Central memory CD8-positive, alpha-beta T cell (primary cell): ENCODE results near the gene AHCTF1.
"Not testable (repeated sequence)": the region's sequence is repeated elsewhere in the genome, so short reads cannot be mapped to it uniquely, and the experiment has no call there.

Source experiments
- ATAC-seq: fragments of 150-1000 bp; cut with Tn5 transposase; replicated peaks from 2 replicates; pipeline ENCODE4 v1.10.0; 2022; ENCODE audit warnings: mild to moderate bottlenecking, moderate FRiP score, moderate number of reproducible peaks; ENCODE audit not compliant: poor library complexity, severe bottlenecking; ENCODE audit errors: extremely low read depth
- DNase-seq, 2 donors: peaks; one replicate each; pipeline ENCODE4 v3.0.0; 2021; ENCODE audit warnings: low spot score in 2 of 2
- H3K27ac Mint-ChIP-seq: one replicate; pipeline ENCODE4 v1.8.0; 2022; ENCODE audit warnings: low read depth, mild to moderate bottlenecking, moderate library complexity, mixed read lengths
- H3K27me3 Mint-ChIP-seq: one replicate; pipeline ENCODE4 v1.8.0; 2022; ENCODE audit warnings: mixed read lengths
- H3K36me3 Mint-ChIP-seq: one replicate; pipeline ENCODE4 v1.8.0; 2022; ENCODE audit warnings: mild to moderate bottlenecking, moderate library complexity, mixed read lengths; ENCODE audit not compliant: insufficient read depth
- H3K4me1 Mint-ChIP-seq: one replicate; pipeline ENCODE4 v1.8.0; 2022; ENCODE audit warnings: mixed read lengths
- H3K4me3 Mint-ChIP-seq: one replicate; pipeline ENCODE4 v1.8.0; 2022; ENCODE audit warnings: mild to moderate bottlenecking, moderate library complexity, mixed read lengths
- H3K9me3 Mint-ChIP-seq: one replicate; pipeline ENCODE4 v1.8.0; 2022; ENCODE audit warnings: mixed read lengths

Gene AHCTF1

DNA sequence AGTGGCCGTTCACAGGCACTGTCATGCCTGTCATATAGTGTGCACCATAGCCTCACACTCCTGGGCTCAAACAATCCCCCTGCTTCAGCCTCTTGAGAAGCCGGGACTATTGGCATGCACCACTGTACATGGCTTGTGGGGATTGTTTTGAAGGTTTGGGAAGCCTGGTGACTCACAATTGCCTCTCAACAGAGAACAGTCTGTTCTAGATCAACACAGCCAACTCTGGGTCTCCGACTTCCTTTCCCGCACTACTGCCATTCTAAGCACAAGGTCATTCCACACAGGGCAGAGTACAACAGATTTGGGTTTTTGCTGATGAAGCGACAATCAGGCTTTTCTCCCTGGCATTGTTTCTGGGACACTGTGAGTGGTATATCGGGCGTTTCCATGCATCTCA, 15.5 kb upstream of the AHCTF1 start:
- DNase-seq (no peak), ATAC-seq (no peak)
- Mint-ChIP-seq H3K9me3 (no peaks in the 10 kb centered on the region), H3K27ac (no peak overlapping the region), H3K4me3 (no peak overlapping the region), H3K36me3 (no peaks in the 10 kb centered on the region), H3K4me1 (no peaks in the 10 kb centered on the region), H3K27me3 (no peaks in the 10 kb centered on the region)

DNA sequence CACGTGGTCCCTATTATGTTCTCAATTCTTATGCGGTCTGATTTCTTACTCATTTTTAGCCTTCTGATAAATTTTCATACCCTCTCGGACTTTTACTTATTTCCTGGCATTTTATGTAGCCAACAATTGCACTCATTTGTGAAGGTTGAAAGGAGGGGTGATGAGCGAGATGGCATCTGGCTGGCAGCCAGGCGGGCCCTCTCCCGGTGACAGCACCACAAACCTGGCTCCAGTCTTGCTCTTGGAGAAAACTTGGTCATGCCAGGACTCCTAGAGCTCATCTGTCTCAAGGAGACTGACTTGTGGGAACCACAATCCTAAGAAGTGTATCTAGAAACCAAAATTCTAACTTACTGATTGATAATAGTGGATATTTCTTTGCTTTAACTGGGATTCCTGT, 14.6 kb upstream of the AHCTF1 start:
- Mint-ChIP-seq H3K9me3 (no peaks in the 10 kb centered on the region), H3K4me3 (no peak overlapping the region), H3K27me3 (no peaks in the 10 kb centered on the region), H3K27ac (no peak overlapping the region), H3K36me3 (no peaks in the 10 kb centered on the region), H3K4me1 (no peaks in the 10 kb centered on the region)
- ATAC-seq (no peak), DNase-seq (no peak)

DNA sequence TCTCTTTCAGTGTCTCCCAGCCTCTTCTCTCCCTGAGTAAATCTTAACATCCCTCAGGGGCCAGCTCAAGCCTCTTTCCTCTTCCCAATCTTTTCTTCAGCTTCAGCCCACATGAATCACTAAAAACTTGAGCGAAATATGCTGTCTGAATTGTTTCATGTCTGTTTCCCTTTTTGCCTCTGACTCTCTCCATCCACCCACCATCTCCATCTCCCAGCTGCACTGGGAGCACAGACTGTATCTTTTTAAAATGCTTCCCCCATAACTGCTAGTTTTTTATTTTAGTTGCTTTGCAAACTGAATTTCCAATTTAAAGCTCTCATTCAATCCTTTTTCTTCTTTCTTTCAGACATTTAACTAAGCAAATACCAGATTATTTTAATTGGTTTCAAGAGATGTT, 3.0 kb upstream of the AHCTF1 start:
- Mint-ChIP-seq H3K4me3 (no peak overlapping the region), H3K27ac (no peak overlapping the region), H3K27me3 (no peaks in the 10 kb centered on the region), H3K36me3 (peaks cover 23% of the 10 kb centered on the region), H3K4me1 (peaks cover 23% of the 10 kb centered on the region), H3K9me3 (no peaks in the 10 kb centered on the region)
- ATAC-seq (no peak), DNase-seq (no peak)

DNA sequence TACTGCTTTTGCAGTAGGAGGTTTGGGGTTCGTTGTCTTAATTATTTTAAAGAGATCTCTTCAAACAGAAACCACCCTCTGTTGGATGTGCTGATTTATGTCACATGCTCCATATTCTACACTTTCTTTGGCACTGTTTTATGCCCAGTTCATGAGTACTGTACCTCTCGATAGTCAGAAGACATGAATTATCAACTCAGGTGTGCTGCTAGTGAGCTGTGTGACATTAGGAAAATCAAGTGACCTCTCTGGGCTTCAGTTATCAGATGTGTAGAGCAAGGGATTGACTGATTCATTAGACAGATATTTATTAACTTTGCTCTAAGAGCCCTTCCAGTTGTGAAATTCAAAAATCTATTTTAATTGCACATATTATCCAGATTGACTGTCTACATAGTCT, 2.1 kb upstream of the AHCTF1 start:
- Mint-ChIP-seq H3K36me3 (peaks cover 27% of the 10 kb centered on the region), H3K9me3 (no peaks in the 10 kb centered on the region), H3K27me3 (no peaks in the 10 kb centered on the region), H3K4me1 (peaks cover 30% of the 10 kb centered on the region), H3K4me3 (peak overlapping the region; percentile 97), H3K27ac (no peak overlapping the region)
- ATAC-seq (no peak), DNase-seq (no peak)

DNA sequence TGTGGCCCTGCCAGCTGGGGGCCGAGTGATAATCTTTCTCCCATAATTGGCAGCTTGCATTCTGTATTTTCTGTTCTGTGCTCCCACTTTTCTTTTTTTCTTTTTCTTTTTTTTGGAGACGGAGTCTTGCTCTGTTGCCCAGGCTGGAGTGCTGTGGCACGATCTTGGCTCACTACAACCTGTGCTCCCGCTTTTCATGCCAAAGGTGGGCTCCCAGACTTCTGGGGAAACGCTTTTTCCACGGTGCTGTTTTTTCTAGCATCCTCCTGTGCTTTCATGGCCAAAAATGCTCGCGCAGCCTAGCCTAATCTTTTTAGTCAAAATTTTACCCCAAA, 585 bp upstream of the AHCTF1 start:
- H3K27ac Mint-ChIP-seq: peak overlapping the region; percentile 95
- H3K4me1 Mint-ChIP-seq: peaks cover 34% of the 10 kb centered on the region

DNA sequence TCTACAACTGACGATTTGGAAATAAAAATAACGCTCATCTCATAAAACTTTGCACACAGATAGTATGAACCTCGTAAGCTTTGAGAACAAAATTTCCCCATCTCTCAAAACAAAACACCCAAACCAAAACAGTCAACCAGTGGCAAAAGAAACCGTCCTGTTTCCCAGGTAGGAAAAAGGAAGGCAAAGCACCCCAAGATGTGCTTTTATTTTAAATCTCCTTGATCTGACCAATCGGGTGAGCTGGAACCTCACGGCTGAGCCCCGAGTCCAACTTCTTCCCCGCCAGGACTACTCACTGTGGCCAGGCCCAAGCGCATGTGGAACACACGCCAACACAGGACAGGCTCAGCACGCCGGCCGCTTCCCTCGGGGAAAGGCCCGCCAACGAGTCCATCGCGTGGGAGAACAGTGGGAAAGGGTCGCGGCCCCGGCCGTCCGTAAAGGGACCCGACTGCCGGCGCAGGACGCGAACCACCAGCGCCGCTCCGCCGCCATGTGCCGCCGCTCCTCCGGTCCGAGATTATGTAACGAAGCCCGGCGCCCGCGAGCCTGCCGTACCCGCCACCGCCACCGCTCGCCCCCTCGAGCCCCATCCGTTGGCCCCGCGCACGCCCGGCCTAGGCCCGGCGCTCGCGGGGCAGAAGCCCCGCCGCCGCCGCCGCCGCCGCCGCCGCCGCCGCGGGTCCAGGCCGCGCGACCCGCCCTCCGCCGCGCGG, 759 bp downstream of the AHCTF1 start:
- ATAC-seq (peak; percentile 44), DNase-seq (peak; percentile 28 to 41)
- Mint-ChIP-seq H3K27ac (peak overlapping the region; percentile 95), H3K4me1 (peaks cover 43% of the 10 kb centered on the region), H3K4me3 (peak overlapping the region; percentile 97), H3K9me3 (no peaks in the 10 kb centered on the region), H3K36me3 (peaks cover 43% of the 10 kb centered on the region), H3K27me3 (no peaks in the 10 kb centered on the region)

More for the DNA sequence above, 585 bp upstream of the AHCTF1 start:
- Mint-ChIP-seq H3K9me3 (no peaks in the 10 kb centered on the region), H3K36me3 (peaks cover 33% of the 10 kb centered on the region), H3K27me3 (no peaks in the 10 kb centered on the region), H3K4me3 (peak overlapping the region; percentile 97)
- ATAC-seq (no peak), DNase-seq (no peak)

DNA sequence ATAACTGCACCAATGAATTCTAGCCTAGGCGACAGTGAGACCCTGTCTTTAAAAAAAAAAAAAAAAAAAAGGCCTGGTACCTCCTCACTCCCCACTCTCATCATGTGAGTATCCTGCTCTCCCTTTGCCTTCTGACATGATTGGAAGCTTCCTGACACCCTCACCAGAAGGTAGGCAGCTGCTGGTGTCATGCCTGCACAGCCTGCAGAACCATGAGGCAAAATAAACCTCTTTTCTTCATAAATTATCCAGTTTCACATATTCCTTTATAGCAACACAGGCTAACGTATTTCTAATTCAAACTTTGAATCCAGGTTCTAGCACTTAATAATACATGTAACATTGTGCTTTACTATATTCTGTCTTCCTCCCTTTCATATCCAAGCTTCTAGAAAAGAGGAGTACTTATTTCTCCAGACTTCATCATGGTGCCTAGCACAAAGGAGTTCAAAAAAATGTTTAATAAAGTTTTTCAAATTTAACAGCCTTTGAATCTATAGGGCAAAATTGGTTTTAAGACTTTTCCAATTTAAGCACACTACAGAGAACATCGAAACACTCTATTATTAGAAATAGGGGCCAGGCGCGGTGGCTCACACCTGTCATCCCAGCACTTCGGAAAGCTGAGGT, 5.6 kb downstream of the AHCTF1 start:
- Mint-ChIP-seq H3K27me3 (no peaks in the 10 kb centered on the region), H3K4me3 (no peak overlapping the region), H3K36me3 (peaks cover 32% of the 10 kb centered on the region), H3K4me1 (peaks cover 62% of the 10 kb centered on the region), H3K9me3 (no peaks in the 10 kb centered on the region), H3K27ac (no peak overlapping the region)
- DNase-seq: no peak
- no peak for ATAC-seq

DNA sequence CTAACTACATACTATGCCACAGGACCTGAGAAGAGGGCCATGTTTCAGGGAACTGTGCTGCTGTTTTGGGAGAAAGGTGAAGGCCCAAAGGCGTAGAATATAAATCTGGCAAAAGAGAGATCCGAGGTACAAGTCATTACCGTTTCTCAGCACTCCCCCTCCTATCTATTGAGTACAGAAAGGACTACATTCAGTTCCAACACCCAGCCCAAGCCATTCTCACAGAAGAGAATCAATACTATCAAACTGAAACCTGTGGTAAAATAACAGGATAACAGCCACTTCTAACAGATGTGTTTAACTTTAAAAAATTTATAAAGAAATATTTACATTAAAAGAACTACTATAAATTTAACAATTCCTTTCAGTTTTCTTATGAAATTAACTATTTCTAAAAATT, 7.8 kb downstream of the AHCTF1 start:
- Mint-ChIP-seq H3K27ac (no peak overlapping the region), H3K4me3 (peak overlapping the region; percentile 21), H3K9me3 (no peaks in the 10 kb centered on the region), H3K36me3 (peaks cover 21% of the 10 kb centered on the region), H3K27me3 (no peaks in the 10 kb centered on the region), H3K4me1 (peaks cover 53% of the 10 kb centered on the region)
- ATAC-seq (no peak), DNase-seq (no peak)

DNA sequence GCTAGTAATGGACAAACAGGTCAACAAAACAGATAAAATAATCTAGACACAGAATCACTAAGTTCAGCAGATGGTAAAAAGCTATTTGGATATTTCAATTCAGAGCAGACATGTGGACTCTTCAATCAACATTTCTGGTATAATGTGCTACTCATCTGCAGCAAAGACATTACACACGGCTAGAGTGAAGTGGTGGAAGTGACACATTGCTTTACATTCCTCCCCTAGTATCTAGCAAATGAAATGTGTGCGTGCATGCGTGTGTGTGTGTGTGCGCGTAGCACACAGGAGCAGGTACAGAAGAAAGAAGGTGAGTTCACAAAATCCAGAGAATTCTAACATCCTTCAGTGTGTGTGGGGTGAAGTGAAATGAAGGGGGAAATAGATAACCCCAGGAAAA, 8.3 kb downstream of the AHCTF1 start:
- Mint-ChIP-seq H3K4me1 (peaks cover 54% of the 10 kb centered on the region), H3K27ac (no peak overlapping the region), H3K27me3 (no peaks in the 10 kb centered on the region), H3K36me3 (peaks cover 20% of the 10 kb centered on the region), H3K4me3 (peak overlapping the region; percentile 21), H3K9me3 (no peaks in the 10 kb centered on the region)
- ATAC-seq: no peak
- no peak for DNase-seq

DNA sequence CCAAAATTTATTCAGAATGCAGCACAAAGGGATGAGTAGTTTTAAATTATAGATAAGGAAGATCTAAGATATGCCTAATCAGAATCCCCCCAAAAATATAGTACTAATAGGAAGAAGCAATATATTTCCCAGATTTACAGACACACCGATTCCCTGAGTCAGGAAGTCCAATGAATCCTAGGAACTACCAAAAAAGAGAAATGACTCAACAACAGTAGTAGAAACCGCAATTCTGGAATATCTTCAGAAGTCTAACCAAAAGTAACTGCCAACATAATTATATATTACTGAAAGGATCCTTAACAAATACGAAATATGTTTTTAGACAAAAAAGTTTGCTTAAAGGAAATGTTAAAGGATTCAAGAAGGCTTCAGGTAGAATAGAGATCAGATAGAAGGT, 10.3 kb downstream of the AHCTF1 start:
- Mint-ChIP-seq H3K9me3 (no peaks in the 10 kb centered on the region), H3K4me3 (peak overlapping the region; percentile 38), H3K36me3 (peaks cover 25% of the 10 kb centered on the region), H3K4me1 (peaks cover 48% of the 10 kb centered on the region), H3K27me3 (no peaks in the 10 kb centered on the region), H3K27ac (no peak overlapping the region)
- DNase-seq (no peak), ATAC-seq (no peak)

DNA sequence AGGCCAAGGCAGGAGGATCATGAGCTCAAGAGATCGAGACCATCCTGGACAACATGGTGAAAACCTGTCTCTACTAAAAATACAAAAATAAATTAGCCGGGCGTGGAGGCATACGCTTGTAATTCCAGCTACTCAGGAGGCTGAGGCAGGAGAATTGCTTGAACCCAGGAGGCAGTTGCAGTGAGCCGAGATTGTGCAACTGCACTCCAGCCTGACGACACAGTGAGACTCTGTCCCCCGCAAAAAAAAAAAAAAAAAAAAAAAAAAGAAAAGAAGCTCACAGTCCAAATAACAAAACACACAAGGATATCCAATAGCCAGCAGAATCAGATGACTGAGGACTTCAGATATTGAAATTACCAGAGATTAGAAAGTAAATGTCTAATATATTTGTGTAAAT, 11.8 kb downstream of the AHCTF1 start:
- Mint-ChIP-seq H3K27ac (no peak overlapping the region), H3K36me3 (peaks cover 26% of the 10 kb centered on the region), H3K27me3 (no peaks in the 10 kb centered on the region), H3K4me3 (no peak overlapping the region), H3K9me3 (no peaks in the 10 kb centered on the region), H3K4me1 (peaks cover 46% of the 10 kb centered on the region)
- ATAC-seq: no peak
- no peak for DNase-seq

DNA sequence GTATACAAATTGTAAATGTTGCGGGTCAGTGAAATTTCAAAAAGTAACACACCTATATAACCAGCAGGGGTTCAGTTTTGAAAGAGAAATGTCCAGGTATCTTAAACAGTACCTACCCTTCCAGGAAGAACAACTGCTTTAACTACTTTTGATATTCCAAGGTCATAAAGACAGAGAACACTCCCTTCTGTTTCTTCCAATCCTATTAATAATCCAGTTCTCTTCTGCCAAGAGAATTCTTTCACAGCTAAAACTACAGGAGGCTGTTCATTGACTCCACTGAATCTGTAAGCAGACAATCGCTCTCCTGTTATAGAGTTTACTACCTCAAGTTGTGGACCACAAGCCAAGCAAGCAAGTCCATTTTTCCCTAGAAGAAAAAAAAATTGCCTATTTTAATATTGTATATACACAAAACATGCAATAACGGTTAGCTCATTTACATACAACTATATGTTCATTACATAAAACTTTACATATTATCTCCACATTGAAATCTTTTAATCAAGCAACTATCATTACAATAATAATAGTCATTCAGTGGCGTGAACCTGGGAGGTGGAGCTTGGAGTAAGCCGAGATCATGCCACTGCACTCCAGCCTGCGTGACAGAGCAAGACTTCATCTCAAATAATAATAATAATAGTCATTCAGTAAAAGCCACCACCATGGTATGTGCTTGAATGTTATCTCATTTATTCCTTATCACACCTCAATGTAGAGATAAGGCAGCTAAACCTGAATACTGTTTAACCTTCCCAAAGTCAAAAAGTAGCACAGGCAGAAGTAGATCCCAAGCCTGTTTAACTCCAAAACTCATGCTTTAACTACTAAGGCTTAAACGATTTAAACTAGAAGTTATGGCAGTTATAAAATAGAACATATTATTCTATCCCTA, 15.5 kb downstream of the AHCTF1 start:
- Mint-ChIP-seq H3K4me1 (peaks cover 29% of the 10 kb centered on the region), H3K36me3 (peaks cover 49% of the 10 kb centered on the region)
- H3K4me3 Mint-ChIP-seq, ATAC-seq, H3K27me3 Mint-ChIP-seq, H3K27ac Mint-ChIP-seq, H3K9me3 Mint-ChIP-seq, DNase-seq: not testable (repeated sequence)

DNA sequence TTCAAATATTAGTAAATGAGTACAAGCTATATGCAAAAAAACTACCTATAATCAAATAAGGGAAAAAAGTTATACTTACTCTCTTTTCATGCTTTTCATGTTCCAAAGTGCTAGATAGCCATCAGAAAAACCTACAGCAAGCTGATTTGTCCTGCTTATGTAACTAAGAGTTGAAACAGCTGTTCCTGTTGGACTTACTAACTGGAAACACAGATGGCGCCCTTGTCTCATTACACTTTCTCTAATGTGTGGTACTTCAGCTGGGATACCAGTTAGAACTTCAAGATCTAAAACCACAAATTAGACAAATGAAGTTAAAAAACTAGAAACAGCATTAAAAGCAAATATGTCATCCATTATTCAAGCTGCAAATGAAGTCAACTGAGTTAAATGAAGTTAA, 24.3 kb downstream of the AHCTF1 start:
- DNase-seq (no peak), ATAC-seq (peak; percentile 58)
- H3K4me3 Mint-ChIP-seq: no peak overlapping the region
- H3K36me3 Mint-ChIP-seq: peaks cover 71% of the 10 kb centered on the region
- H3K27me3 Mint-ChIP-seq: no peaks in the 10 kb centered on the region
- H3K27ac Mint-ChIP-seq: no peak overlapping the region
- no peaks in the 10 kb centered on the region for H3K9me3 Mint-ChIP-seq
- peaks cover 19% of the 10 kb centered on the region for H3K4me1 Mint-ChIP-seq
